LNCaP clone FGC (cell line): Measurements from ENCODE around the gene RABGGTA.

ENCODE experiments used
- DNase-seq: peaks from one replicate; pipeline ENCODE4 v3.0.0-alpha.2; 2011; ENCODE audit warnings: low read depth
- H3K4me3 ChIP-seq: 2 replicates; pipeline ENCODE4 v1.5.1; 2011; ENCODE audit warnings: mild to moderate bottlenecking, low read depth, low read length, control low read depth
- CTCF ChIP-seq: IDR thresholded peaks from 2 replicates; pipeline ENCODE4 v1.5.1; 2012; ENCODE audit warnings: mild to moderate bottlenecking; ENCODE audit not compliant: control insufficient read depth, insufficient read depth; ENCODE audit errors: extremely low read depth

RABGGTA gene

DNA sequence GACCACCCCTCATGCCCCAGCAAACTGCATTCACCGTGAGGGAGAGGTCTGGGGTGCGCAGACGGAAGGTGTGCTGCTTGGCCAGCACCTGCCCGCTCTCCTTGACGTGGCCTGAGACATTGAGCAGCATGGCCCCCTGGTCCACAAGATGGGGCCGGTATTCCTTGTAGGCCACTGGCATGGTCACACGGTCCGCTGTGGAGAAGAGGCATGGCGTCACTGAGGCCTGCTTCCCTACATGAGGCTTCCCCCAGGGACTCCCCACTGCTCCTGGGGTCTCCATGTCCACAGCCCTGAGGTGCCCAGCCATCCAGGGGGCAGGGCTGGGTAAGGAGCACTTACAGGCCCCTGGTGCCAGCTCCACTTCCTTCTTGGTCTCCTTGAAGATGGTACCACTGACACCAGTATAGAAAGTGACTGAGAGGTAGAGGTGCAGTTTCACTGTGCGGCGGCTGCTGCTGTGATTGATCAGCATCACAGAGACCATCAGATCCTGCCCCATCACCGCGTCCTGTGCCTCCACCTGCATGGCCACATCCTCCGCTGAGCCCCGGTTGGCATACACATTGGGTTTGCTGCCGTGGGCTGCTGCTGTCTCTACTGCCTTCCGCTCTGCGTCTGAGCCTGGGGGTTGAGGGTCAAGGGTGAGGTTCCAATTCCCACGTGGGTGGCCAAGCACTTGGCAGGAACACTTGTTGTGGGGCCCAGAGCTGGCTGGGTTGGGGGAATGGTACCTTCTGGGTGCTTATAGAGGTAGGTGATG is 16.6 kb downstream of the RABGGTA start:
- no peak for TF ChIP-seq CTCF

DNA sequence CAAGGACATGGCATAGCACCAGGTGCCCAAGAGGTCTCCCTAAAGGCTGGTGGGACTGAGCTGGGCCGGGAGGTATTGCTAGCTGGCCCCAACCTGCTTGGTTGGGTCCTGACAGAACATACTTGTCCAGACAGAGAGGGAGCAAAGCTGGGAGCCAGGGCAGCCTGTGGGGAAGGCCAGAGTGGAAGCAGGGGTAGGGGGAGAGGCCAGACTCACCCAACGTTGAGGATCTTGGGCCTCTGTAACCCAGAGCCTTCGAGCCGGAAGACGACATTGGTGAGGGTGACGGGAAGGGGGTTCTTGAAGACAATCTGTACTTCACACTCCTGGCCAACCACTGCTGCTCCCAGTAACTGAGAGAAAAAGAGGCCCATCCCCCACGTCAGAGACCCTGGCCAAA is 17.5 kb downstream of the RABGGTA start:
- DNase-seq = no peak
- no peak for TF ChIP-seq CTCF
- no peak overlapping the region for H3K4me3 ChIP-seq

More for the DNA sequence above, 16.6 kb downstream of the RABGGTA start:
- no peak for DNase-seq
- no peak overlapping the region for H3K4me3 ChIP-seq

DNA sequence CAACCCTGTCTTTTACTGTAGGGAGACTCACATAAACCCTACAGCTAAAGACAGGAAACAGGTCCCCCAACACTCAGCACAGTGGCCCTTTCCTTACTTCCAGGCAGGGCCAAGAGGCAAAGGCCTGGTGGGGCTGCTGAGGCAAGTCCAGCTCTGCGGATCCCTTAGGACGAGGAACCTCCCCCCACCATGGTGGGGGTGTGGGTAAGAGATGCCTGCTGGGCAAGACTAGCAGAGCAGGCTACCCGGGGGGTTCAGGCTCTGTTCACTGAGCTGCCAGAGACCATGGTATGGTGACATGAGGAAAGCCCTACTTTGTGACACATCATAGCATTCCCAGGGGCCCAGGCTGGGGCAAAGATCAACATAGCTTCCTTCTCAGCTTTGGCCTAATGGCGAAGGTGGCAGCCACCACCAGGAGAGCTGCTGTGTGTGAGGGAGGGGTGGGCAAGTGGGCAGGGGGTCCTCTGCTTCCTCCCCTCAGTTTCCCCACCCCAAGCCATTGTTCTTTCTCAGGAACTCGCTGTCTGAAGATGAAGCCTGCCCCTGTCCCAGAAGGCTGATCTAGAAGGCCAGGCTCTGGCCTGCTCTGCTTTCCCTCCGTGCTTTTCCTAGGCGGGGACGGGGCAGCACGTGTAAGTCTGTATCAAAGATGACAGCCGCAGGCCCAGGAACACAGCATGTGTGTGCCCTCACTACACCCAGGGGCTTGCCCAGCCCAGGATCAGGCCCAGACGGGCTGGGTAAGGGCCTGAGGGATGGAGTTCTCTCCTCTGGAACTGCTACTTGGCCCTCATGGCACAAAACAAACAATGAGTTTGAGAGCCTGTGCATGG is 18.9 kb downstream of the RABGGTA start:
- DNase-seq = no peak
- TF ChIP-seq CTCF = no peak
- H3K4me3 ChIP-seq = no peak overlapping the region

DNA sequence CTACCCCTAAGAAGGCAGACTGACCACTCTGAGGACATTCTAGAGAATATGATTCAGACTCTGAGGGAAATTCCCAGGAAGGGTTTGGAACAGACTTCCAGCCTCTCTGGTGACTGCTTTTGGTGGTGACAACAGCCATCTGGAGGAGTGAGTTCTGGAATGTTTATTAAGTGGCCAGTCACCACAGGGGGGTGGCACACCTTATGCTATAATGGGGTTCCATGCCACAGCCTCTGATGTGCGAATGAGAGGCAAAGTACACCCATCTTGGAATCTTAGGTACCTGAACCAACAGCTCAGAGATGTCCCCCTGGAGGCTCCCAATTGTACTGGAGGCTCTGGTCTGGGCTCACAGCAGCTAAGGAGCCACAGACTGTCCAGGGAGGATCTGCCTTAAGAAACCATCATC is 19.5 kb downstream of the RABGGTA start:
- DNase-seq = no peak
- no peak overlapping the region for H3K4me3 ChIP-seq
- no peak for TF ChIP-seq CTCF

DNA sequence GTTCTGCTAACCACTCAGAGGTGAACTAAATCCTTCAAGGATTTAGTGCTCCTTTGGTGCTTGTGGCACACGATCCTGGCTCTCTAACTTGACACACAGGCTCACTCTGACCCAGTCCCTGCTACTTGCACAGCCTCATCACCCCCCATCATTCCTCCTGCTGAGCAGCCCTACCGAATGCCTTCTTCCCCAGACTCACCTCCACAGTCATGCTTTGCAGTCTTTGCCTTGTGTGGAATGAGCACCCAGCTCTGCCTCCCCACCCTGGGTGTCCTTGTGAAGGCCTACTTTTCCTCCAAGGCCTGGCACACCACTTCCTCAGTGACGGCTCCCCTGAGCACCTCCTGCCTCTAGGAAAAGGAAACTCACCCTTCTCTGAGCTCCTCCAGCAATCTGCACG is 21.0 kb downstream of the RABGGTA start:
- TF ChIP-seq CTCF = no peak
- no peak overlapping the region for H3K4me3 ChIP-seq
- DNase-seq = no peak

- no peak for DNase-seq
- TF ChIP-seq CTCF = no peak
- H3K4me3 ChIP-seq = no peak overlapping the region
These were observed 22.0 kb downstream of the RABGGTA start for GRCh38 chr14:24249230-24250021.
